ENCODE measurements around the gene VGLL2. TPM values are rescaled to one million over a fixed set of nuclear protein-coding genes. Genes with fewer than 3 reads are reported as not detected.

Gene VGLL2
- total RNA-seq, 2 donors from 2014 or later = not detected

- DNase-seq (ENCODE audit: low spot score) = no peak
- H3K4me1 ChIP-seq (ENCODE audit: control insufficient read depth in 1 of 2, low read depth in 2 of 2) = peaks cover under 1 to 8% of the 10 kb centered on the region in 2 donors
- H3K9me3 ChIP-seq = no peaks in the 10 kb centered on the region
- H3K36me3 ChIP-seq = no peaks in the 10 kb centered on the region
- no peak overlapping the region for H3K4me3 ChIP-seq
- ATAC-seq (ENCODE audit: insufficient number of reproducible peaks, low FRiP score, low read depth) = no peak
- no peak for TF ChIP-seq CTCF (IDR thresholded peaks at IDR 0.05)
- no peak overlapping the region for H3K27ac ChIP-seq
- peaks cover 13% of the 10 kb centered on the region for H3K27me3 ChIP-seq (replicated peaks; ENCODE audit: insufficient read depth)
These were observed 9.8 kb downstream of the VGLL2 start for GRCh38 chr6:117275205-117275604.

- H3K36me3 ChIP-seq = no peaks in the 10 kb centered on the region
- H3K27me3 ChIP-seq (replicated peaks; ENCODE audit: insufficient read depth) = peaks cover 10% of the 10 kb centered on the region
- no peak for ATAC-seq (ENCODE audit: insufficient number of reproducible peaks, low FRiP score, low read depth)
- no peak for TF ChIP-seq CTCF (IDR thresholded peaks at IDR 0.05)
- no peak overlapping the region for H3K4me3 ChIP-seq
- DNase-seq (ENCODE audit: low spot score) = no peak
- no peak overlapping the region for H3K27ac ChIP-seq
- H3K4me1 ChIP-seq (ENCODE audit: control insufficient read depth in 1 of 2, low read depth in 2 of 2) = peaks cover 0 to 3% of the 10 kb centered on the region in 2 donors
- H3K9me3 ChIP-seq = no peaks in the 10 kb centered on the region
These were observed 10.4 kb downstream of the VGLL2 start for GRCh38 chr6:117275711-117276110.

GRCh38 chr6:117276778-117277316, 11.5 kb downstream of the VGLL2 start:
- no peaks in the 10 kb centered on the region for H3K9me3 ChIP-seq
- H3K4me1 ChIP-seq (ENCODE audit: control insufficient read depth in 1 of 2, low read depth in 2 of 2) = no peaks in the 10 kb centered on the region
- DNase-seq (ENCODE audit: low spot score) (no peak), ATAC-seq (ENCODE audit: insufficient number of reproducible peaks, low FRiP score, low read depth) (no peak)
- no peak overlapping the region for H3K27ac ChIP-seq
- no peak overlapping the region for H3K4me3 ChIP-seq
- peaks cover 10% of the 10 kb centered on the region for H3K27me3 ChIP-seq (replicated peaks; ENCODE audit: insufficient read depth)
- no peaks in the 10 kb centered on the region for H3K36me3 ChIP-seq
- no peak for TF ChIP-seq CTCF (IDR thresholded peaks at IDR 0.05)

GRCh38 chr6:117280922-117281321, 15.6 kb downstream of the VGLL2 start:
- Histone ChIP-seq H3K4me1 (ENCODE audit: control insufficient read depth in 1 of 2, low read depth in 2 of 2) (no peaks in the 10 kb centered on the region), H3K4me3 (no peak overlapping the region), H3K9me3 (no peaks in the 10 kb centered on the region), H3K27me3 (replicated peaks; ENCODE audit: insufficient read depth) (peaks cover 9% of the 10 kb centered on the region), H3K36me3 (no peaks in the 10 kb centered on the region), H3K27ac (no peak overlapping the region)
- no peak for TF ChIP-seq CTCF (IDR thresholded peaks at IDR 0.05)
- no peak for ATAC-seq (ENCODE audit: insufficient number of reproducible peaks, low FRiP score, low read depth)
- DNase-seq (ENCODE audit: low spot score) = no peak

GRCh38 chr6:117288083-117288715, 22.8 kb downstream of the VGLL2 start:
- H3K36me3 ChIP-seq = no peaks in the 10 kb centered on the region
- DNase-seq (ENCODE audit: low spot score) (no peak), ATAC-seq (ENCODE audit: insufficient number of reproducible peaks, low FRiP score, low read depth) (no peak)
- H3K4me1 ChIP-seq (ENCODE audit: control insufficient read depth in 1 of 2, low read depth in 2 of 2) = no peaks in the 10 kb centered on the region
- H3K27ac ChIP-seq = no peak overlapping the region
- H3K9me3 ChIP-seq = no peaks in the 10 kb centered on the region
- TF ChIP-seq CTCF (IDR thresholded peaks at IDR 0.05) = no peak
- no peak overlapping the region for H3K4me3 ChIP-seq
- H3K27me3 ChIP-seq (replicated peaks; ENCODE audit: insufficient read depth) = no peaks in the 10 kb centered on the region
